NCI-H748 treated with DMSO at 0.1 percent for 48 hours (cell line): ENCODE measurements around the gene PPARA.

Source experiments
- DNase-seq: peaks from one replicate; lab custom pipeline; 2025; lab: John Stamatoyannopoulos, UW

The PPARA gene

DNA sequence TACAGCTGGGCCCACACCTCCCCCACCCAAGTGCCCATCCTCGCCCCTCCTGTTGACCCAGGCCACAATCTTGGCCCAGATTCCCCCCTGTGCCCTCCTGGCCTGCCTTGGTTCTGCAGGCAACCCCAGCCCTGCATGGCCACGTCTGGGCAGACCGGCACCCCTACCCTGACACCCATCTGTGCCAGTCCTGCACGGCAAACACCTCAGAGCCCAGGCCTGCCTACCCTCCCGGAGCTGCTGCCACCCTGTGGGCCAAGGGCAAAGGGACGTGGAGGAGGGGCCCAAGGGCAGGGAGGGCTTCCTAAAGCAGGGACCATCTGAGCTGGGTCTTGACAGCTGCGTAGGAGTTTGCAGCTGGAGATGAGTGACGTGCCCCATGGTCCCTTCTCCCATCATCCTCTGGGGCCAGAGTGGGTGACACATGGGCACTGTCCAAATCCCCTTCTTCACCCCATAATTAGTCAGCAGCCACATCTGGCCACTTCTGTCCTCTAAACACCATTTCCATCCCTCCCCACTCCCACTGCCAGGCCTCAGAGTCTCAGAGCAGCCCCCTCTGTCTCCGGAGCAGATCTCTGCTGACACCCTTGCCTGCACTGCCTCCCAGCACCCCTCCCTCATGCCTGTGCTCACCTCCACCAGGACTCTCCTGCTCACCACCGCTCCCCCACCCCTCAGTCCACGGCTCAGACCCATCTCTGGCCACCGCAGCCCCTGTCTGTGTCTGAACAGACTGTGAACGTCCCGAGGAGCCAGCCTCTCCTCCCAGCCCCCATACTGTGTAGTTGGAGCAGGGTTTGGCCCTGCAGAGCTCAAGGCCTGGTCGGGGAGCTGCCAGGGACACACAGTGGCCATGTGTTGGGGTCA is 35.6 kb upstream of the PPARA start:
- no peak for DNase-seq

DNA sequence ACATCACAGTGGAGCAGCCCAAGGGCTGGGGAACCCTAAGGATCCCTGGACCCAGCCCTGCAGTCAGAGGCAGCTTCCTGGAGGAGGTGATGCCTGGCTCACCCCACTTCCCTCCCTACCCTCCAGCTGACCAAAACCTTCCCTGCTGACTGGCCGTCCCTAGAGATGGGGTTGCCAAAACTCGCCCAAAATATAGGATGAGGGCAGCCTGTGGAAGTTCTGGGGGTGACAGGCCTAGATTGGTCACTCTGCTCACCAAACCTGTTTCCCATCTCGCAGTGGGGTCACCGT is 35.0 kb upstream of the PPARA start:
- DNase-seq: no peak

DNA sequence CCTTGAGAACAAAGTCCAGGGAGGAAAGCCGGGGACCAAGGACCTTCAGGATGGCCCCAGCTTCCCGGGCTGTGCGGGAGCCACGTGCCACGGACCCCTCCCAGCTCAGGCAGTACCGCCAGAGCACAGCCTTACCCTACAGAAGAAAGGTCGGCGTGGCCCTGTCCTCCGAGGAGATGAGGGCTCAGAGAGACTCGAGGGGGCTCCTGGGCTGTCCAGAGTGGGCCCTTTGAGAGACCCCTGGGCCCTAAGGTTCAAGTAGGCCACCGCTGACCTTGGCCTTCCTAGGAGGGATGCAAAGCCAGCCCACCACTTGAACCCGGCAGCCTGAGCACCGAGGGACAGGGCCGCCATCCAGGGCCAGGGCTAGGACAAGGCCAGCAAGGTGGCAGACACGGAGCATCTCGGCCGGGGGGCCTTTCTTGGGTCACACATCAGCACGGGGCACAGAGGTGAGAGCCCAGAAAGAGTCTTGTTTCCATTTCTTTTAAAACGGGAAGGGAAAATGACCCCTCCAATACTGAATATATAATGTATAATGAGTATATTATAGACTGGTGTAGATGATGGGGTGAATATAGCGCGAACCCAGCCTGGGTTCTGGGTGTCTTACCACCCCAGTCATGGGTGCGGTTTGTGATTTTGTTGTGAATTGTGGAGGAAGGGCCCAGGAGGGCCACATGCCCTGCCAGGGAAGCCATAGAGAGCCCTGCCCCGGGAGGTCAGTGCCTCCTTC is 34.4 kb upstream of the PPARA start:
- no peak for DNase-seq

DNA sequence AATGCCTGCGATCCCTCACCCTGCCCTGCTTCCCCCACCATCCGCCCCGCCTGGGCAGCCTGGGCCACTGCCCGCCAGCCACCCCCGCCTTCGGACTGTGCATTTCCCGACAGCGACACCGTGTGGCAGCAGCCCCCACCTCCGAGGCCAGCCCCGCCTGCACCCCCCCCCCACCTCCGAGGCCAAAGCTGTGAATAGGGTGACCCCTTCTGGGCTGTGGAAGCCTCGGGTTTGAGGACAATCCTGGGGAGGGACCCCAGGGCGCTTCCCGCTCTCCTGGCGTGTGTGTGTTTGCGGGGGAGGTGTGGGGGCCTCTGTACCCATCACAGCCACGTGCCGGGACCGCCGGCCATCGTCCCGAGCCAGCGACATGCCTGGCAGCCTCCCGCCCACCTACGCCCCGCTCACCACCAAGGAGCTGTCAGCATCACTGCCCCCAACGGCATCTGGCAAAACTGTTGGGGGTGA is 33.8 kb upstream of the PPARA start:
- DNase-seq: peak; percentile 55

DNA sequence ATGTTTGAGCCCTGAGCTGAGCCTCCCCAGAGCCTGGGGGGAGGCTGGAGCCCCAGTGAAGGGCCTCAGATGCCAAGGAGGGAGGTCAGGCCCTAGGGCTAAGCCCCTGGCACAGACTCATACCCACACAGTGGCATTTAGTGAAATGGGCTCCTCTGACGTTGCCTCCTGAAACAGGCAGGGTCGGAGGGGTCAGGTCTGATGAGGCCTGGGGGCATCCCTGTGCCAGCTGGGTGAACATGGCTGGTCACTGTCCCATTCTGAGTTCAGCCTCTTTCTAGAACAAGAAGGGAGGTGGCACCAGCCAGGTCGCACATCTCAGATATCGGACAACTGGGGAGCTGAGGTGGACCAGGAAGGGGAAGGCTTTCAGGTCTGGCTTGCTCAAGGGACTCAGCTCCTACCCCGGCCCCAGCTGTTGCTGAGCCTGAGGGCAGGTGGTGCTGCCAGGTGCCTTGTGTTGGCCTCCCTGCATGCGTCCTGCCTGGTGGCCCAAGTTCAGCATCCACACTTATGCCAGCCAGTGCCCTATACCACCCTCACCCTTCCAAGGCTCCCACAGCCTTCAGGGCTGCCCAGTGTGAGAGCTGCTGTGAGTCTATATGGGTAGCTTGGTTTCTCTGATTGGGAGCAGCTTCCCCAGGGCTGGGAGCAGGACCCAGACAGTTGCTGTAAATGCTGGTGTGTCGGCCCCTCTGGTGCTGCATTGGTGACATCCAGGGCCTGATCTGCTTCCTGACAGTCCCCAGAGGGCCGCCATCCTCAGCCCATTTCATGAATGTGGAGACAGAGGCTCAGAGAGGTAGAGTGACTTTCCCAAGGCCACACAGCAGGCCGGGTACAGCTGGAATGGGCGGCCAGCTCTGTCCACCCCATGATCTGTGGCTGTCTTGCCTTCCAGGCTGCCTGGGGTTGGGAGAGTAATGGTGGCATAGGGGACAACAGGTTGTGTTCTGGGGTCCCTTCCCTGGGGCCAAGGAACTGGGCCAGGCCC is 32.8 kb upstream of the PPARA start:
- no peak for DNase-seq

DNA sequence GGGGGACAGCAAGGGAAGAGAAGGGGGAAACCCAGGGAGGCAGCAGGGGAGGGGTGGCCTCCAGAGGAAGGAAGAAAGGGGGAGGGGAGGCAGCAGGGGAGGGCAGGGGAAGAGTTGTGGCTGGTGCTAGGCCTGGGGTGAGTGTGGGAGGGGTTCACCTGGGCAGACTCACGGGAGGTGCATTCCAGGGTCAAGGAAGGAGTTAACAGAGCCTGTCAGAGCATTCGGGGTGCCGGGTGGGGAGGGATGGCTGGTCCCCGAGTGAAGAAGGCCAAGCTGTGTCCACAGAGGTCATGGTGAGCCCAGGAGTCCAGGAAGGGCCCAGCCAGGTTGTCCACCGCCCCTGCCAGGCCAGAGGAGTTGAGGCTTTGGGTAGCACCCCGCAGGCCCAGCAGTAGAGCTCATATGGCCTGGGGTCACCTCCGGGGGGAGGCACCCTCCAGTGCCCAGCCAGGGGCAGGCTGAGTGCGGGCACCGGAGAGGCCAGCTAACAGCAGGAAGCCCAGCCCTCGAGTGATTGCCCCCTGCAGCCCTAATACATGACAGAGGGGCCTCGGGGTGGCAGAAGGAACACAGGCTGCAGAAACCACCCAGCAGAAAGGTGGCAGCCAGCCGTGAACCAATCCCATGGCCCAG is 31.1 kb upstream of the PPARA start:
- no peak for DNase-seq

DNA sequence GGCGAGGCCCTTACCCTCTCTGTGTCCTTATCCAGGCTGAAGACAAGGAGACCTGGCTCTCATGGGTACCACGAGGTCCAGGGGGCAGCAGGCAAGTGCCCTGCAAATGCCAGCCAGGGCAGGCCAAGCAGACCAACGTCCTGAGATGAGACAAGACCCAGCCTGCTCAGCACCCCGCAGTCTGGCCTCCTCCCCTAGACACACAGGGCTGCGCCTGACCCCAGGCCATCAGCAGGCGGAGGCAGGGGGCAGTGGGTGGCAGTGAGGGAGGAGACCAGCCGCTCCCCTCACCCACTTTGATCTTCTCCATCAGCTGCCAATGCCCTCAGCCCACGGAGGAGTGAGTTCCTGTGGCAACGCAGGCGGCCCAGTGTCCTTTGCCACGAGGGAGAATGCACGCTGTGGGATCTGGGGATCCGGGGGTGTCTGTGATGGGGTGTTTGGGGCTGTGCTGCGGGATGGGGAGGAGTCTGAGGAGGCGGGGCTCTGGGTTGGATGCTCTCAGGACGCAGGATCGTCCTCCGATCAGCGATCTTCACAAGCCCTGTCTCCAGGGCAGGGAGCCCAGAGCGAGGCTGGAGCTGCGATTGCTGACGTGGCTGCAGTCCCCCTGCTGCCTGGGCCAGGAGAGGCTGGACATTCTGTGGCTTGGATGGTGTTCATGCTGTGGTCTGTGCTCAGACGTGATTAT is 30.5 kb upstream of the PPARA start:
- DNase-seq: no peak

DNA sequence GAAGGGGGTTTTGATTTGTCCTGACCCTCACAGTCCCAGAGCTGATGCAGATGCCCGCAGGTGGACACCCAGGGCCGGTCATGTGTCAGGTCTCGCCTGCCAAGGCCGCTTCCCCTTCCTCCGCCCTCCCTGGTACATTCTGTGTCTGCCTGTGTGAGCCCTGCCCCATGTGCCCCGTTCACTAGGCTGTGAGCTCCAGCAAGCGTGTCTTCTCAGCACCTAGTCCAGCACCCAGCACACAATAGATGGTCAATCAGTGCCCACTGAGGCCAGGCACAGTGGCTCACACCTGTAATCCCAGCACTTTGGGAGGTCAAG is 29.9 kb upstream of the PPARA start:
- DNase-seq: no peak

DNA sequence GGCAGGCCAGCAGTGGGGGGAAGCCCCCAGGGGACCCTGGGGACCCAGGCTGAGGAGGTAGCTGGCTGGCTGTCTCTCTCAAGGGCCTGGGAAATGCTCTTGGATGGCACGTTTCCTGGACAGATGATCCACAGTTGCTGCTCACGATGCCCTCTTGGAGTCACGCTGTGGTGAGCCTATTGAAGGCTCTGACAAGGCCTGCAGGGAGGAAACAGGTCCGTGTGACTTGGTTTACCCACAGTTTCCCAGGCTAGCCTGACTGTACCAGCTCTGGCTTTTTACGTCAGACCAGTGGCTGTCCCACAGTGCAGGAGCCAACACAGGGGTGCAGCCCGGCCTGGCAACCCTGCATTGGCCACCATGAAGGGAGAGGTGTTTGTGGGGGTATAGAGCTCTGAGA is 29.2 kb upstream of the PPARA start:
- no peak for DNase-seq

DNA sequence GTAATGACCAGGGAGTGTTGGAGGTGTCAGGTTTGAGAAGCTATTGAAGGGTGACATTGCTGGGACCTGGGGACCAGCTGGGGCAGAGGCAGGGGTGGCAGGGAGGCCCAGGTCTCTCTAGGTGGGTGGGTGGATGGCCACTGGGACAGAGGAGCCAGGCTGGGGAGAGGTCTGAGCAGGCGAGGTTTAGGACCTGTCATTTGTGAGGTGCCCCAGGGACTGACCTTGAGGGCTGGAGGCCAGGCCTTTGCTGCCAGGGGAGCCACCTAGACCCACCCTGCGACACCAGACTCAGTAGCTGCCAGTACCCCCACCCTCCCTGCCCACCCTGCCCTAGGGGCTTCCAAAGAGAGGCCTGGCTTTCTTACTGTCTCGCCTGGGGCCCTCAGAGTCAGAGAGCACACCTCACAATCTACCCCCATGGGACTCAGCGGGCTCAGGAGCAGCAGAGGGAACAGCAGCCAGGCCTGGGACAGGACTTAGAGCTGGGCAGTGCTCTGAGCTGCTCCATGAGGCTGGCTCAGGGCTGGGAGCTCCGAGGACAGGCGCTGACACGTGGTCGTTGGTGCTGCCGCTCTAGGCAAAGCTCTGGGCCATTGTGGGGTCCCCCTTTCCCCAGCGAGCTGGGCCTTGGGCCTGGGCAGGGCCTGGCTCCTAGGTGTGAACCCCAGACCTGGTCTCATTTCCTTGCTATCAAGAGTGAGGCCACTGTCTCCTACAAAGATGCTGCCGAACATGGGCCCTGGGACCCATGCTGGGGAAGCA is 28.6 kb upstream of the PPARA start:
- no peak for DNase-seq

DNA sequence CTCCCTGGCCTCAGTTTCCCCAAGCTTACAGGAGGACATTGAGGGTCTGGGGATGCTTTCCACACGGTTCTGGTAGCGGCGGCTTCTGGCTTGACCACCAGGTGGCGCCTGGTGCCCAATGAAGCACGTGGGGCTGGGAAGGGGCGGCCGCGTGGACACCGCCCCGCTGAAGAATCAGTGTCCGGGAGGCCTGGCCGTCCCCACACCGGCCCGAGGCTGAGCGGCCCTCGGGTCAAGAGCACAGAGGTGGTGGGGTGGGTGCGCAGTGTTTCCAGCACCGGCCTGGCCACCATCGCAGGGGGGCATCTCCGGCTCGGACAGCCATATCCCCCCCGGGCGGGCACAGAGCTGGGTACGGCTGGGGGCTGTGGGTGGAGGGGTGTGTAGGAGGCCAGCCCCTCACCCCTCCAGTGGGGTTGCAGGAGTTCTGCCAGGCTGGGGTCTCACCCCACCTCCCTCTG is 27.8 kb upstream of the PPARA start:
- no peak for DNase-seq

DNA sequence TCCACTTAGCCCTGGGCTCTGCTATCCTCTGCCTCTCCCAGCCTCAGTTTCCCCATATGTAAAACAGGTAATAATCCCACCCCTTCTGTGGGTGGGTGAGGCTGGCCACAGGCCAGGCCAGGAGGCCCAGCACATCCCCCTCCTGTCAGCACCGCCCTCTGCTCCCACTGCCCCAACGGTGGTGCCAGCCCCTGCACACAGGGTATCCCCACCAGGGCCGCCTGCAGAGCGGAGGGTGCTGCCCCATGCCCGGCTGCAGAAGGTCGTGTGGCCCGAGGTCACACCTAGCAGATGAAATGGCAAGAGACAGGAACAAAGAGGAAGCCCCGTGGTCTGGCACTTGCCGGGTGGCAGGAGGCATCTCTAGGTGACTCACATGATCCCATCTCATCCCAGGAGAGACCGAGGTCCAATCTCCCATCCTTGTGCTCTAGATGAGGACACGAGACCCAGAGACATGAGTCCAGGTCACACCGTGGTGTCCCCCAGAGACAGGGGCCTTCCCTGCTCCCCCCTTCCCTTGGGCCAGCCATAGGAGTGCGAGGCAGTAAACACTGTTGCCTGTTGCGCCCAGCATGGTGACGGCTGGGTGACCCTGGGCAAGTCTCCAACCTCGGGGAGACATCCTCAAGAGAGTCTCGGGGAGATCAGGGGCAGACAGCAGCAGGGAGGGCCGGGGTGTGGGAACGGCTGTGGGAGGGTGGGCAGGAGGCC is 27.2 kb upstream of the PPARA start:
- DNase-seq: no peak

DNA sequence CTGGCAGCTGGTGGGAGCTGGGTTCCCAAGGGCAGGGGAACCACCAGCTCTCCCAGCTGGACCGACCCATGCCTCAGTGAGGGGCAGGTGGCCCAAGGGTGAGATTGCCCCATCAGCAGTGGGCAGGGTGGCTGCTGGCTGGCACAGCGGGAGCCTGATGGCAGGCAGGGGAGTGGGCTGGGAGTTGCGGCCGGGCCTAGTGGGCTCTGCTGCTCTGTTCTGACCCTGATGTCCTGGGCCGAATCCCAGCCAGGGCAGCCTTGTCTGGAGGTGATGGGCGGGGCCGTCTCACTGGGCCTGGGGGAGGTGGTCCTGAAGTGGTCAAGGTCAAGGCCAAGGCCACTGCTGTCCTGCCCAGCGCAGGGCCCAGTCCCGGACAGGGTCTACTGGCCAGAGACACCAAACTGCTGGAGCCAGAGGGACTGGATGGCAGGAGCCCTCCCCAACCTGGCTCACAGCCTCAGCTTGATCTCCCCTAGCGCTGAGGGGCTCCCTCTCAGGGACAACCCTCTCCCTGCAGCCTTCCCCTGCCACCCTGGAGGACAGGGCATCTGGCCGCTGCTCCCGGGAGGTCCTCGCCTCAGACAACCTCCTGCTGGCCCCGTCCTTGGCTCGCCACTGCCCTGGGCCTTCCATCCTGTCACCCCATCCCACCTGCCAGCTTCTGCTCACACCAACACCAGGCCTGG is 26.5 kb upstream of the PPARA start:
- DNase-seq: no peak

DNA sequence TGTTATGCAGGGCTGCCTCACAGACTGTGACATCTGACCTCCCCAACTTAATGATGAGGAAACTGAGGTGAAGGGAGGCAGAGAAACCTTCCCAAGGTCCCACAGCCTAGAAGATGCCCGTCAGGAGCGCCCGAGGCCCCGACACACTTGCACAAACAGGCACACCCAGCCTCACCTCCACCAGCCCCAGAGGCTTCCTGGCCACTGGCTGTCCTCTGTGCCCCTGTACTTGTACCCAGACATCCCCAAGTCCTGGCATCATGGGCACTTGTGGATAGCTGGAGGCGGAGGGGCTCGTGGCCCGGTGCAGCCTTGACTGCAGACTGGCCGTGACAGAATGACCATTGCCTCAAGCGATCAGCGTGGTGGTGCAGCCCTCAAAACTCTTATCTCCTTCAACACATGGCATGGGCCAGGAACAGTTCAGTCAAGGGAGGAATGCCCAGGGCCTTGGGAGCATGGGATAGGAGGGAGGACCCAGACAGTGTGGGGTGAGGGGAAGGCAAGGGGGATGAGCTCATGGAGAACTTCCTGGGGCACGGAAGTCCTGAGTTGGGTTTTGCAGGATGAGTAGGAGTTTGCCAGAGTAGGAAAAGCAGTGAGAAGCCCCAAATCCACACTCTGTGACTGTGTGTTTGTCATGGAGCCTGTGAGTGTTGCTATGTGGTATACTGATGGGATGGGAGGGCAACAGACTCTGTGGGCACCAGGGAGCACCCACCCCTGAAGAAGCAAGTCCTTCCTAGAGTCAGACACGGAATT is 25.8 kb upstream of the PPARA start:
- no peak for DNase-seq

DNA sequence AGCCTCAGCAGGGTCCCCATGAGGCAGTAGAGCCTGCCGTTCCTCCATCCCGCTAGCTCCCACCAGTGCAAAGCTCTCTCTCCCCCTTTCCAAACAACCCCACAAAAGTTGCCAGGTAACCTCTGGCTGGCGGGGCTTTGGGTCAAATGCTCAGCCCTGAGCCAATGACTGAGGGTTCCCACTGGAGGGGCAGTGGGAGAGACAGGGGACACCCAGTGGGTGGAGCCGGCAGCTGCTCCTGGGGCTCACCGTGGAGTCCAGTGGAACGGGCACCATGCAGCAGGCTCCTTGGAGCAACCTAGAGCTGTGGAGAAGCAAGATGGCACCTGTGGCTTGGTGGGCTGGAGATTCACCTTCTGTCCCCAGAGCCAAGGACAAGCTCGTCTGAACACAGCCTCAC is 25.0 kb upstream of the PPARA start:
- DNase-seq: no peak

DNA sequence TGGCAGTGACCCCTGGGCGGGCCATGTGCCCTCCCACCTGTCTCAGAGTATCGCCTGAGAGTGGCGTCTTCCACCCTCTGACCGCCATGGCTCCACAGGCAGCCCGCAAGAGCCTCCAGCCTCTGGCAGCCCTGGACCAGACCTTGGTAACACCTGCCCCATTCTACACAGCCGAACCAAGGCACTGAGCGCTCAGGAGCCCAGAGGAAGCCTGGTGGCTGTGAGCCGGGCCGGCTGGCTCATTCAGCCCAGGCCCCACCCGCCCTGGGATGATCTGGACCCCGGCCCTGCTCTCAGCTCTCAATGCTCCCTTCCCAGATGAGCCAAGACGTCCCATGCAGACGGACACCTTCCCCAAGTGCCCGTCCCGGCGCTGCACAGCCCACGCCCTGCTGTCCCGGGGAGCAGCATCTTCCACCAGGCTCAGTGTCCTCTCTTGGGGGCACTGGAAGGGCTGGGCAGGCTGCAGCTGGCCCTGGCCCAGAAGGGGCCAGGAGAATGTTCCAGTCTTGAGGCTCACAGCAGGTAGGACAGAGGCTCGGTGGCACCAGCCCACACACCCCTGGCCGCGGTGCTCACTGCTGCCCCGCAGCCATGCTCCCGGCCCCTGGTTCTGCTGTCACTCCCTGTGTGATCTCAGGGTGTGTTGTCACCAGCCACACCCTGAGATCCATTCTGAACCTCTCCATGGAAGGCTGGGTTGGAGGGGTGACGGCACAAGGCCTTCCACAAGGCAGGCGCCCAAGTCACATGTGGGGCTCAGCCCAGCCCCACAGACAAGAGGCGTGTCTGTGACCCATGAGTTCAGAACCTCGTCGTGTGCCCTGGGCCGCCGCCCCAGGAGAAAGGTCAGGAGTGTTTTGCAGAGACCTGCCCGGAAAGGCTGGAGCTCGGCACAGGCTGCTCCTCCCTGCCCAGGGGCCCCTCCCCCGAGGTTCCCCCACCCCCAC is 24.2 kb upstream of the PPARA start:
- DNase-seq: no peak

DNA sequence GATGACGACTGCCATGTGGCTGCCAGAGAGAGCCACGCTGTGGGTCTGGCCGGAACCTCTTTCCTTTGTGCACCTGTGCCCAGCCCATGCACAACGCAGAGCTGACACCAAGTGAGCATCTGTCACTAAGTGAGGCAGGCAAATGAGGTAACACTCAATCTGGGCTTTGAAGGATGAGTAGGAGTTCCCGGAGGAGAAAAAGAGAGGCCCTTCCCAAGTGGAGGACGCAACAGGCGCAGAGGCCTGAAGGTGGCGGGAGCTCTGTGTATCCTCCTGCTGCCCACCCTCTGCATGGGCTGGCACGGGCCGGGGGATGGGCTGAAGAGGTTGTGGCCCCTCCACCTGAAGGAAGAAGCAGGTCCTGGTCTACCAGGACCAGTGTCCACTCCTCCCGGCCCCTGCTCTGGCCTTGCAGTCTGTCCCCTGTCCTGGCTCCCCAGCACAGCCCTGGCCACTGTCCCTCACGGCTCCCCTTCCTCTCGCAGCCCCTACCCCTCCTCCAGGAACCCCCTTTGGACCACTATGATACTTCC is 23.4 kb upstream of the PPARA start:
- DNase-seq: no peak
